Gastrocnemius medialis (tissue), 4 donors: ENCODE results near the gene FAM78B.

Experiments used
- CTCF ChIP-seq, 5 experiments: fragments of 450-650 bp in 3 of 5; fragments of 200-600 bp in 2 of 5; sonication (generic) in 2 of 5; IDR thresholded peaks in 4 of 5; conservative IDR thresholded peaks in 1 of 5; 1 replicate in 4 of 5; 2 replicates in 1 of 5; pipeline ENCODE4 v1.5.1; 2016 to 2019; ENCODE audit warnings: antibody characterized with exemption in 5 of 5, mild to moderate bottlenecking in 3 of 5, moderate library complexity in 3 of 5
- POLR2A ChIP-seq, 2 donors: fragments of 450-650 bp; IDR thresholded peaks; one replicate each; pipeline ENCODE4 v1.6.1; 2017; ENCODE audit warnings: antibody characterized with exemption in 2 of 2, mild to moderate bottlenecking in 2 of 2, moderate library complexity in 2 of 2

GRCh38 chr1:166159656-166160055 is 7.1 kb downstream of the FAM78B start:
- TF ChIP-seq CTCF (IDR thresholded peaks at IDR 0.05 in 4 of 5, conservative IDR thresholded peaks at IDR 0.05 in 1 of 5) (no peak), POLR2A (IDR thresholded peaks at IDR 0.05) (no peak)
